NCI-H2171 (cell line): ENCODE measurements around the gene SOX10.
"Not testable (repeated sequence)": the region's sequence is repeated elsewhere in the genome, so short reads cannot be mapped to it uniquely, and the experiment has no call there.

Source experiments
- DNase-seq: peaks from one replicate; lab custom pipeline; 2025; lab: John Stamatoyannopoulos, UW

Gene SOX10

DNA sequence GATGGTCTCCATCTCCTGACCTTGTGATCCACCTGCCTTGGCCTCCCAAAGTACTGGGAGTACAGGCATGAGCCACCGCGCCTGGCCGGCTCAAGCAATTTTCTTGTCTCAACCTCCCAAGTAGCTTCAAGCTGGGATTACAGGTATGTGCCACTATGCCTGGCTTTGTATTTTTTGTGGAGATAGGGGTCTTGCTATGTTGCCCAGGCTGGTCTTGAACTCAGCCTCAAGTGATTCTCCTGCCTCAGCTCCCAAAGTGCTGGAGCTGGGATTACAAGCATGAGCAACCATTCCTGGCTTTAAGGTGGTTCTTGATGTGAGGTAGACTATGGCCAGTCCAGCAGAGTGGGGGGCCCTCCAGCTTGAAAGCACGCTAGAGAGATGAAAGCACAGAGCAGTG lies 23.3 kb downstream of the SOX10 start:
- DNase-seq: no peak

DNA sequence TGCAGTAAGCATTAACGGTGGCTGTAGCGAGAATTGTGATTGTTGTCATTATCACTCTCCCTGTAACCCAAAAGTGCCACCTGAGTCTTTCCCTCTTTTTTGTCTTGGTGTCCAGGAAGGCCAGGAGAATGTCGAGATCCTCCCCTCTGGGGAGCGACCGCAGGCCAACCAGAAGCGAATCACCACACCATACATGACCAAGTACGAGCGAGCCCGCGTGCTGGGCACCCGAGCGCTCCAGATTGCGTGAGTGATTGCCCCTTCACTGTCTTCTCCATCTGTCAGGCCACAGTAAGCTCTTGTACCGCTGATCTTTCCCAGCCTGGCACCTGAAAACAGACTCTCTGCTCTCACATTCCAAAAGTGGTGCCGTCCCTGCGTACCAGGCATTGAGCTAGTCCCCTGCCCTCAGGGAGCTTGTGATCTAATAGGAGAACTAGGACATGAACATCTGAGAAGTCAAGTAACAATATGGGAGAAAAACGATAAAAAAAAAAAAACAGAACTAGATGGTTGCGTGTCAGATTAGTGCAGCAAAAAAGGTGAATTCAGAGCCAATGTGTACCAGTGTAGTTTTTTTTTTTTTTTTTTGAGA lies 25.0 kb downstream of the SOX10 start:
- DNase-seq: no peak

DNA sequence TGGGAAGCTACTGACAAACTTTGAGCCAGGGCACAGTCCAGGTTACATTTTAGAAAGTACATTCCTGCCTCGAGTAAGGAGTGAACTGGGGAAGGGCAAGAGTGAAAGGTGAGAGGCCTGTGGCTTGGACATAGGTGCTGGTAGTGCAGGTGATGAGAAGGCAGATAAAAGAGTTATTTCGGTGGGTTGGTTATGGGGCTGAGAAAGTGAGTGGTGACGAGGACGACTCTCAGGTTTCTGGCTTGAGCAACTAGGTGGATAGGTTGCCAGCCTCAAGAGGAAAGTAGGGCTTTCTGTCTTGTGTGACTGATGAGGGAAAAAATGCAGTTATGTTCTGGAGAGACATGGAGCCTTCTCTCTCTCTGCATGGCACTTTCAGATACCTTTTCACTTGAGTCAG lies 27.1 kb downstream of the SOX10 start:
- no peak for DNase-seq

DNA sequence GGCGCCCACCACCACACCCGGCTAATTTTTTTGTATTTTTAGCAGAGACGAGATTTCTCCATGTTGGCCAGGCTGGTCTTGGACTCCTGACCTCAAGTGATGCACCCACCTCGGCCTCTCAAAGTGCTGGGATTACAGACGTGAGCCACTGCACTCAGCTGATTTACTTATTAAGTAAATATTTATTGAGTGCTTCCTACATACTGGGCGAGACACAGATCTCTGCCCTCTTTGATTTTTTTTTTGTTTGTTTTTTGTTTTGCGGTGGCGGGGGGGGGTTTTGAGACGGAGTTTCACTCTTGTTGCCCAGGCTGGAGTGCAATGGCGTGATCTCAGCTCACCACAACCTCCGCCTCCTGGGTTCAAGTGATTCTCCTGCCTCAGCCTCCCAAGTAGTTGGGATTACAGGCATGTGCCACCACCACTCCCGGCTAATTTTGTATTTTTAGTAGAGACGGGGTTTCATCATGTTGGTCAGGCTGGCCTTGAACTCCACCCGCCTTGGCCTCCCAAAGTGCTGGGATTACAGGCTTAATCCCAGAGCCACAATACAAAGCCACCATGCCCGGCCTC lies 28.4 kb downstream of the SOX10 start:
- not testable (repeated sequence) for DNase-seq

DNA sequence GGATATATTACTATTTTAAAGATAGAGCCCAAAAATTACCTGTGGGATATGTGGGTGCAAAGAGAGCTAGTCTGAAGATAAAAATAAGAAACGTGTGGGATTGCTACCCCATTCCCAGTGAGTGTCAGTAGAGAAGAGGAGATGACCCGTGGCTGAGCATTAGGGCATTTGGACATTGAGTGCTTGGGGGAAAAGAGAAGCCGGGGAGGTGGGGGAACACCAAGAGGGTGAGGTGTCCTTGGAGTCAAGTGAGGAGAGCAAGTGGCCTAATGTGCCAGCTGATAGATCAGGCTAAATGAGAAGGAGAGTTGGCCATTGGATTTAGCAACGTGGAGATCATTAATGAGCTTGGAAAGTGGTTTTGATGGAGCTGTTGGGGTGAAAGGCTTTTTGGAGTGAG lies 29.7 kb downstream of the SOX10 start:
- no peak for DNase-seq

DNA sequence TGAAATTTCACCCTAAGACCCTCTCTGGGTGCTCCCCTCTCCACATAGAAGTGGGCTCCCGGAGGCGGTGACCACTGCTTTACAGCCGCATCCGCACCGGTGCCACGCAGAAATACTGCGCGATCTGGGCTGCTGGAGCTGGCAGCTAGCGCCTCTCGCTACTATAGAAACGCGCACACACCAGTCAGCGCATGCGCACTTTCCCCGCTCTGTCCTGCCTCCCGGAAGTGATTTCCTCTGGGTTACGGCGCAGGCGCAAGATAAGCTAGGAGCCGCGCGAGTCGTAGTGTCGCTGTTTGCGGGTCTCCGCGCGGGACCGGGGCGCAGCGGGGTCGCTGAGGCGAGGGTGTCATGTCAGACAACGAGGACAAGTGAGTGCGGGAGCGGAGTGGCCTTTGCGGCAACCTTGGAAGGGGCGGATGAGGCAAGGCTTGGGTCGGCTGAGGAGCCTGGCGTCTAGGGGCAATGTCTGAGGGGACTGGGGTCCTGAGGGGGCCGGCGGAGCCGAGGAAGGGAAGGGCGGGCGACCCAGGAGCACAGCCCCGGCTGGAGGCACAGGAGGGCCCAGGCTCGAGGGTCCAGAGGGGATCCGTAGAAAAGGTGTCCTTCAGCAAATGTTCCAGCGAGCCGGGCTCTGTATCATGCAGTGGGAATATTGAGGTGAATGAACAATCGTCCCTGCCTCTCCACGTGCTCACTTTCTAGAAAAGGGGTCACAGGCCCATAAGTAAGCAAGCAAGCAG lies 30.7 kb downstream of the SOX10 start, which contains the start of the genes C22orf23 and POLR2F:
C22orf23 (minus strand) TSS at position 165 of the 743 bp plus-strand sequence. CDS start 452 bp downstream, outside the sequence.
POLR2F (plus strand) TSS at position 263 of the 743 bp plus-strand sequence; CDS start at position 352, 89 bp downstream.
- DNase-seq: peak; percentile 96

DNA sequence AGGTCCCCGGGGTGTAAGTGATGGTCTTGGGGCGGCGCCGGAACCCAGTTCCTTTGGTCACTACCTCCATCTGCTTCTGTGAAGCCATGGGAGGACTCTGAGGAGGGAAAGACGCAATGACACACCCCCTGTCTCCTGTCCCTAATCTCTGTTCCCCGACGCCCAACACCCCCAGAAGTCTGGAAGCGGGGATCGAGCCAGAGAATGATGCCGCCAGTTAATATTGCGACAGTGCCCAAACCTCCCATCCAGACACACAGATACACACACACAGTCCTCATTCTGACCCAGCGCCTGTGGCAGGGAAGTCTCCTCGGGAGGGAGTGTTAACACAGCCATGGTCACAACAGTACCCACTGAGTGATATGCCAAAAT lies 31.3 kb downstream of the SOX10 start:
- DNase-seq: no peak

DNA sequence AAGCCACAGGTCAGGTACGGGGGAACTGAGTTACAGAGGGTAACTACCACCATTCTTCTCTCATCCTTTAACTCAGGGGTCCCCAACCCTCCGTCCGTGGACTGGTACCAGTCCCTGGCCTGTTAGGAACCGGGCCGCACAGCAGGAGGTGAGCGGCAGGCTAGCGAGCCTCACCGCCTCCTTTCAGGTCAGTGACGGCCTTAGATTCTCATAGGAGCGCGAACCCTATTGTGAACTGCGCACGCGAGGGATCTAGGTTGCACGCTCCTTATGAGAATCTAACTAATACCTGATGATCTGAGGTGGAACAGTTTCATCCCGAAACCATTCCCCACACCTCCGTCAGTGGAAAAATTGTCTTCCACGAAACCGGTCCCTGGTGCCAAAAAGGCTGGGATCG lies 31.7 kb downstream of the SOX10 start:
- DNase-seq: not testable (repeated sequence)

DNA sequence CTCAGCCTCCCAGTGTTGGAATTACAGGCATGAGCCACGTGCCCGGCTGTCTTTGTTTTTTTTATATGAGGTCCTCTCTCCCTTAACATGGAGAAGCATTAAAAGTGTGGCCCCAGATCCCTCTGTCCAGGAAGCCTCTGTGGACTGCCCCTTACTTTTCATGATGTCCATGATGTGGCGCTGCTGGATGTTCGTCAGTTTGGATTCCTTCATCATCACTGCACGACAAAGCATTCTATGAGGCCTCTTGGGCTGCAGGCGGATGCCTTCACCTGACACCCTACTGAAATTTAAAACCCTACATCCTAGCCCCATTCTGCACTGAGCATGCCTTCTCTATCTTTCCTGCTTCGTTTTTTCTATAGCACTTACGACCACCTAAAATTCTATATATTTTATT lies 33.0 kb downstream of the SOX10 start:
- DNase-seq: peak; percentile 12

DNA sequence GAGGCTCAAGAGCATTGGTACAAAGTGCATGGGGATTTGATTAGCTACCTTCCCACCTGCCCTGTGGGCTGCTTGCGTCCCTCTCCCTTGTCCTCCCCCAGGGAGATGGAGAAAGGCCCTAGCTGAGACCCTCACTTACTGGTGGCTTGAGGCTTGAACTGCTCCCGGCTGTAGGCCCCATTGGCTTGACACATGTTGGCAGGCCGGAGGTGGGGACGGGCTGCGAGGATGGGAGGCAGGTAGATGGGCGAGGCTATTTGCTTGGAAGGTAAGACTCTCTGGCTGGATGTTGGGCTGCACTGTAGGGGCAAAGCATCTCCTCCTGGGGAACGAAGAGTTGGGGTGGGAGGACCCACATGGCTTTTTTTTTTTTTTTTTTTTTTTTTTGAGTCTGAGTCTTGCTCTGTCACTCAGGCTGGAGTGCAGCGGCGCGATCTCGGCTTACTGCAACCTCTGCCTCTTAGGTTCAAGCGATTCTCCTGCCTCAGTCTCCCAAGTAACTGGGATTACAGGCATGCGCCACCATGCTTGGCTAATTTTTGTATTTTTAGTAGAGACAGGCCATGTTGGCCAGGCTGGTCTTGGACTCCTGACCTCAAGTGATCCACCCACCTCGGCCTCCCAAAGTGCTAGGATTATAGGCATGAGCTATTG lies 37.1 kb downstream of the SOX10 start:
- not testable (repeated sequence) for DNase-seq

DNA sequence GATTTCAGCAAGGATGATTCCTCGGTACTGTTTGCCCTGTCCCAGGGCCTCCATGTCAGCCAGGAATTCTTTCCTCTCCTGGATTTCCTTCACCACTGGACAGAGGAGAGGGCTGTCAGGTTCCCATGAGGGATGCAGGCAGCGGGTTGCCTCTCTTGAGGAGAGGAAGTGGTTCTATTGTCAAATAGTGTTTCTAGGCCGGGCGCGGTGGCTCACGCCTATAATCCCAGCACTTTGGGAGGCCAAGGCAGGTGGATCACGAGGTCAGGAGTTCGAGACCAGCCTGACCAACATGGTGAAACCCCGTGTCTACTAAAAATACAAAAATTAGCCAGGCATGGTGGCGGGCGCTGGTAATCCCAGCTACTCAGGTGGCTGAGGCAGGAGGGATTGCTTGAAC lies 39.9 kb downstream of the SOX10 start:
- DNase-seq: not testable (repeated sequence)

DNA sequence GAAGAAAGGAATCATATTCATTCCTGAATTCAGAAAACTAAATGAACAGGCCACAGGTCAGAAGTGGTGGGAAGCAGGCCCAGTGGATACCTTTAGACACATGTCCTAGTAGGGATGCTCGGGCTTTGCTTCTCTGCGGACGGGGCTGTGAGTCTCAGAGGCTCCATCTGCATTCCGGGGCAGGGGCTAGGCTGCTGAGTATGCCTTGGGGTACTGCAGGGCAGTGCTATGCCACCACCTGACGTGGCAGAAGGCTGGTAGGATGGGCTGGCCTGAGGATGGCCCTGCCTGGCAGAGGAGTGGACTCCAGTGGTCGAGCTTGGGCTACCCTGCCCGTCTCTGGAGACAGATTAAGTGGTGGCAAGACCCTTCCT lies 40.5 kb downstream of the SOX10 start:
- no peak for DNase-seq

DNA sequence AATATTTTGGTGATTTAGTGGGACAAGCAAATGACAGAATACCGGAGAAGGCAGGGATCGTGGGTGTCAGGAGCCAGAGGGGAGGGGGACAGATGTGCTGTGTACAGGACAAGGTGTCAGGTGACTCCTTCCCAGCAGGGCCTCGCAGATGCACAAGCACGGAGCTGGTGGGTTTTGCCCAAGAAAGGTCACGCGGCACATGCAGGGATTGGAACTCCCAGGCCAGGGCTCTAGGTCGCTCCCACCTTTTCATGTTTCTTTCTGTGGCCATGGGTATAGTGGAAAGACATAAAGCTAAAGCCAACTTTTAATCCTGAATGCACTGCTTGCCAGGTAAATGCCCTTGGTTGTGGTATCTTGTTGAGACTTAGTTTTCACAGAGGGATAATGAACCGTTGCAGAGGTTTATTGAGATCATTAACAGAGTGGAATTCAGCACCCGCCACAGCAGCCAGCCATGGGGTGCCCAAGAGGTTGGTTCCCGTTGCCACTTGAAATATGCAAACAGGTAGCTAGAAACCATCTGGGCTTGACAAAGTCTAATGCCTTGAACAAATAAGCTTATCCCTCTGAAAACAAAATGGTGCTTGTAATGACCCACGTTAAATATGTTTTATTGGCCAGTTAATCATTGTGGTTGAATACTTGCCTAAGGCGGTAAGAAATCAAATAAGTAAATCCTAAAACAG lies 41.1 kb downstream of the SOX10 start:
- DNase-seq: peak; percentile 6

DNA sequence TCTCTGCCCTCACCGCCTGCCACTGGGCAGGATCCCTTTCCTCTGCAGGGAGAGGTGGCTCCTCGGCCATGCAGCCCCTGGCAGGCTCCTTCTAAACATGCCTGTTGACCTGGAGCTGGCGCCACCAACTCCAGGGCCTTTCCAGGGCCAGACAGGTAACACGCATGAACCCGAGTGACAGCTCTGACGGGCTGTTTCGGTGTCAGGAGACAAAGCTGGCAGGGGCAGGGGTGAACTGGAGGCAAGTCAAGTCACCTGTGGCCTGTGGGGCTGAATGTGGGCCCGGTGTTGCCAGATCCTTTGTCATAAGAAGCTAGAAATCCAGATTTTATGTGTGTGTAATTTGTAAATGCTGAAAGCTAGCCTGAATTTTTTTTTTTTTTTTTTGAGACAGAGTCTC lies 42.2 kb downstream of the SOX10 start:
- DNase-seq: no peak

DNA sequence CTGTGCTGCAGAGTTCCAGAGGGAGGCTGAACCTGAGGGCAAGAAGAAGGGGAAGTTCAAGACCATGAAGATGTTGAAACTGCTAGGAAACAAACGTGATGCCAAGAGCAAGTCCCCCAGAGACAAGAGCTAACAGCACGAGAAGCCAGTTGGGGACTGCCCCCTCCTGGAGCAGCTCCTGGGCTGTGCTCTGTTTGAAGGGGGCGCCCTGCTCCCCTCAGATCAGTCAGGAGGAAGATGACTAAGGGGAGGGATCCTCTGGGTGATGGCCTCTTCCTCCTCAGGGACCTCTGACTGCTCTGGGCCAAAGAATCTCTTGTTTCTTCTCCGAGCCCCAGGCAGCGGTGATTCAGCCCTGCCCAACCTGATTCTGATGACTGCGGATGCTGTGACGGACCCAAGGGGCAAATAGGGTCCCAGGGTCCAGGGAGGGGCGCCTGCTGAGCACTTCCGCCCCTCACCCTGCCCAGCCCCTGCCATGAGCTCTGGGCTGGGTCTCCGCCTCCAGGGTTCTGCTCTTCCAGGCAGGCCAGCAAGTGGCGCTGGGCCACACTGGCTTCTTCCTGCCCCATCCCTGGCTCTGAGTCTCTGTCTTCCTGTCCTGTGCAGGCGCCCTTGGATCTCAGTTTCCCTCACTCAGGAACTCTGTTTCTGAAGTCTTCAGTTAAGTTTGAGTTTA lies 43.5 kb downstream of the SOX10 start:
- DNase-seq: no peak

DNA sequence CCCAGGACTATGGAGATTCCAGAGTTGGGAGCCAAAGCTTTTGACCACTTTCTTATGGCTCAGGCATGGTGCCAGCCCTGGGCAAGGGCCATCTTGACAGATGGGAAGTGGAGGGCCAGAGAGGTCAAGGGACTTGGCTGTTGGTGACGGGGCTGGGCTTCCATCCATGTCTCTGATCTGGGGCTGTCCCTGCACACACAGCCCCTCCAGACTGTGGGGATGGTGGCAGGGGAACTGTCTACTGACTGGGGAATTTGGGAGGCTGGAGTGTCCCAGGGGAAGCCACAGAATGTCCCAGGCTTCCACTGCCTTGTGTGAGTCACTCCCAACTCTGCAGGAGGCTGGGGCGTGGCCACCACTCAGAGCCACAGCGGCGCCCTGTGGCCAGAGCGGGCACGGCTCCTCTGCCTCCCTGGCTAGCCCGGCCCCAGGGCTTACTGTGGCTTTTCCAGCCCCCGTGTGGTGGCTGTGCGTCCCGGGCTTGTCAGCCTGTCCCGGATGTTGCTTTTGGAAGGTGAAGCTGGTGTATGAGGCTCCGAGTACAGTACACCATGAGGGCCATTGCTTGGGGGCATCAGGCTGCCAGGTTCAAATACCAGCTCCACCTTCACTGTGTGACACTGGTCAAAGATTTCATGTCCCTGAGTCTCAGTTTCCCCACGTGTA lies 50.5 kb downstream of the SOX10 start:
- DNase-seq: peak; percentile 61

DNA sequence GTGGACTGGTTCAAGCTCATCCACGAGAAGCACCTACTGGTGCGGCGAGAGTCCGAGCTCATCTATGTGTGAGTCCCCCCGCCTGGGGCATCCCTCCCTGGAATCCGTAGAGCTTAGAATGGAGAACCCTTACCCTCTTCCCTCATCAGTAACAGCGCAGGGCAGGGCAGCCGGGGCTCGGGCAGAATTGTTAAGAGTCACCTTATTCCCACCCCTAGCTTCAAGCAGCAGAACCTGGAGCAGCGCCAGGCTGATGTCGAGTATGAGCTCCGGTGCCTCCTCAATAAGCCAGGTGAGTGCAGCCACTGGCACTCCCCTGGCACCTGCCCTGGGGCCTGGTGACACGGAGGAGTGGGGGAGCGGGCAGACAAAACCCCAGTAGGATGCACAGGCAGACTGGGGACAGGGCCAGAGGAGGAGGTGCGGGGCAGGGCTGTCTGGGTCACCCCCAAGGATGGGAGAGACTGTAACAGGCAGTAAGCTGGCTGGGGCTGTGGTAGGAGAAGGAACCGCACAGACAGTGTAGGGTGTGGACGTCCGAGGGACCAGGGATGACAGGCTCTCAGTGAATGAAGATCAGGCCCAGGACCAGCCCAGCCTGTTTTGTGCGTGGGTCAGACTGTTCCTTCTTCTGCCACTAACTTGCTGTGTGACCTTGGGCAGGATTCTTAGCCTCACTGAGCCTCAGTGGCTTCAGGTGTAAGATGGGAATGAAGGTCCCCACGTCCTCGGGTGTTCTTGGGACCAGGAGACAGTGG lies 51.4 kb downstream of the SOX10 start:
- no peak for DNase-seq

DNA sequence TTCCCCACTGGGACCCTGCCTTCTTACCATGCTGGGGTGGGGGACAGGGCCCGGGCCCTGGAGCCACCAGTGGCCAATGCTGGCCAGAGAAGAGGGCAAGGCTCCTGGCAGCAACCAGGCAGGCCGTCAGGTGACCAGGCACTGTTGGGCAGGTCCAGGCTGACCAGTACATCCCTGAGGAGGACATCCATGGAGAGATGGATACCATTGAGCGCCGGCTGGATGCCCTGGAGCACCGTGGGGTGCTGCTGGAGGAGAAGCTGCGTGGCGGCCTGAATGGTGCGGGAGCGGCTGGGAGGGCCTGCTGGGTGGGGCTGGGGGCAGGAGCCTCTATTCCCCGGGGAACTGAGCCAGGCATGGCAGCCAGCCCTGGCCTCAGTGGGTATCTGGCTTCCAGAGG lies 52.0 kb downstream of the SOX10 start:
- no peak for DNase-seq

DNA sequence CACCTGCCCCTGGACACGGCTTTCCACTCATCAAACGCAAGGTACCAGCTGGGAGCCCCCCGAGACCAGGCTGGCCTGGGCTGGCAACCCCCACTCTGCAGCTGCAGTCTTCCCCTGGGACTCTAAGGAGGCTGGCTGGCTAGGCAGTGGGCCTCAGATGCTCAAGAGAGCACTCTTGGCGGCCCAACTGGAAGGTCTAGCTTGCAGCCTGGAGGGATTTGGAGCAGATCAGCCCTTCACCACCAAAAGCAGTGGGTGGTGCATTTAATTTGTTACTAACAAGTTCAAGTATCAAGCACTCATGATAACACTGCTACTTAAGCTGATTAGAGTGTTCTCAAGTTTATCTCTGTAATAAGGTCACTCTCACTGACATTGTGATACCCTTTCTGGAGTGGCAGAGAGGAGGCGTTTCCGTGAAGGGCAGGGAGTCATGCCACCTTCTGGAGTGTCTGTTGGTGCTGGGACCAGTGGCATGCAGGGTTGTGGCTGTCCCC lies 52.4 kb downstream of the SOX10 start:
- DNase-seq: no peak

DNA sequence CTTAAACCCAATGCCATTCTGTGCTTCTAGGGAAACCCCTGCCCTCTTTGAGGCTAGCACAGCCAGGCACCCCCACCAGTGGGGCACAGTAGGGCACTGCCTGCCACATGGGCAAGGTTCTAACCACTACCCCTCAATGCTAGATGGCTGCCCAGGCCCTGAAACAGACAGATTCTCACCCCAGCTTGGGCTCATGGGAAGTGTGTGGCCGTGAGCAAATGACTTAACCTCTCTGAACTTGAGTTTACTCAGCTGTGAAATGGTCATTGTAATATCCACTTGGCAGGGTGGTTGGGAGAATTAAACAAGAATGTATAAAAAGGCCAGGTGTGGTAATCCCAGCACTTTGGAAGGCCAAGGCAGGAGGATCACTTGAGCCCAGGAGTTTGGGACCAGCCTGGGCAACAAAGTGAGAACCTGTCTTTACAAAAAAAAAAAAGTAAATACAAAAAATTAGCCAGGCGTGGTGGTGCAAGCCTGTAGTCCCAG lies 53.4 kb downstream of the SOX10 start:
- DNase-seq: no peak
